HG03135 (cell line): ENCODE data around the gene TADA1.

Experiments
- ATAC-seq: cut with Tn5 transposase; IDR thresholded peaks from one replicate; pipeline ENCODE4 v1.9.1; 2021; ENCODE audit warnings: mild to moderate bottlenecking, moderate library complexity; ENCODE audit not compliant: unreplicated experiment

TADA1 gene, protein sequence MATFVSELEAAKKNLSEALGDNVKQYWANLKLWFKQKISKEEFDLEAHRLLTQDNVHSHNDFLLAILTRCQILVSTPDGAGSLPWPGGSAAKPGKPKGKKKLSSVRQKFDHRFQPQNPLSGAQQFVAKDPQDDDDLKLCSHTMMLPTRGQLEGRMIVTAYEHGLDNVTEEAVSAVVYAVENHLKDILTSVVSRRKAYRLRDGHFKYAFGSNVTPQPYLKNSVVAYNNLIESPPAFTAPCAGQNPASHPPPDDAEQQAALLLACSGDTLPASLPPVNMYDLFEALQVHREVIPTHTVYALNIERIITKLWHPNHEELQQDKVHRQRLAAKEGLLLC

DNA sequence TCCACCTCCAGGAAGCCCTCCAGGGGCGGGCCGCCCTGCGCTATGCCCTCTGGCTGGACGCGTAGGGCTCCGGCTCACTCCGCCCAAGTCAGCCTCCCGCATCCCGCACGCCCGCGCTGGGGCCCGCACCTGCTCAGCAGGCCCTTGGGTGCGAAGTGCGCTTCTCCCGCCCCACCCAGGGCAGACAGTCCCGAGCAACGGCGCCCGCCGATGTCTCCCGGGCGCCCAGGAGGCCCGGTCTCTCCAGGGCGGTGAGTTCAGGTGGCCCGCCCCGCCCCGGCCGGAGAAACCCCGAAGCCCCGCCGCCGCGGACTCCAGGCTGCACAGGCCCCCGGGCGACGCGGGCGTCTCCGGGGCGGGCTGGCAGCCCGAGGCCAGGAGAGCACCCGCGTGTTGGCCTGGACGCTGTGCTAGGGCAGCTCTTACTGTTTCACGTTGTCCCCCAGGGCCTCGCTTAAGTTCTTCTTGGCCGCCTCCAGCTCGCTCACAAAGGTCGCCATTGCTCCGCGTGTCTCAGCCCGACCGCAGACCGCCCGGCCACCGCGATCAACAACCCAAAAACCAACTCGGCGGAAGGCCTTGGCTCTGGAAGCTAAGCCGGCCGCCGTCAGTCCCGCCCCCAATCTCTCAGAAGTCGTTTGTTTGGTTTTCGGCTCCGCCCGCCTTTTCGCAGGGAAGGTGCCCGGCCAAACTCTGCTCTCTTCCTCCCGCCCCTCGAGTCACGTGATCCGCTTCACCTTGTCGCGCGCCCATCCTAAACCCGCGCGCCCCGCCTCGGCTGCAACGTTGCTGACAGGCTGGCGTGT is at the start of gene TADA1:
TSS of gene TADA1 (minus strand) at position 531 of the 806 bp plus-strand sequence. CDS start at position 500, 31 bp downstream.
- peak; percentile 85 for ATAC-seq

DNA sequence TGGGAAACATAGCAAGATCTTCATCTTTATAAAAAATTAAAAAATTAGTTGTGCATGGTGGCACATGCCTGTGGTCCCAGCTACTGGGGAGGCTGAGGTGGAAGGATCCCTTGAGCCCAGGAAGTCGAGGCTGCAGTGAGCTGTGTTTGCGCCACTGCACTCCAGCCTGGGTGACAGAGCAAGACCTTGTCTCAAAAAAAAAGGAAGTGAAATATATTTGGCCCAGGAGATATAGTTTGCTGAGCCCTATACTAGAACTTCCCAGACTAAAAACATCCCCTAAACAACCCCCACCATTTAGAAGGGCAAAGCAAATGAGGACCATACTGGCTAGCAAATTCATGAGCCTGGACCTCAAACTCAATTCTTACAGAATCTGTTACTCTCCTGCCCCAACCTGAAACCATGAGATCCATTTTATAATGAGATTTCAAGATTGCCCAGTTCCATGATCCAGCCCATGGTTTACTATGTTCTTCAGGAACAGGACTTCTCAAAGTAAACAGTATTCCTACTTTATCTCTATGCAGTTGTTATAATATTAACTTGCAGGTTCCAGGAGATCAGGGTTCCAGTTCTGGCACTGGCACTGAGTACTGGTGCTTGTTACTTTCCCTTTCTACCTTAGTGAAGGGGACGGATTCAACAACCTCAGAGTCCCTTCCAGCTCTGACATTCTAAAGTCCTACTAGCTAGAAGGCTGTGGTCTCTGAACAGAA is 48.9 kb upstream of the TADA1 start:
- ATAC-seq, result peak; percentile 71

GRCh38 chr1:166920561-166921475 is 44.8 kb upstream of the TADA1 start:
- no peak for ATAC-seq

- no peak for ATAC-seq
Observed at GRCh38 chr1:166918956-166919316, 42.9 kb upstream of the TADA1 start.

DNA sequence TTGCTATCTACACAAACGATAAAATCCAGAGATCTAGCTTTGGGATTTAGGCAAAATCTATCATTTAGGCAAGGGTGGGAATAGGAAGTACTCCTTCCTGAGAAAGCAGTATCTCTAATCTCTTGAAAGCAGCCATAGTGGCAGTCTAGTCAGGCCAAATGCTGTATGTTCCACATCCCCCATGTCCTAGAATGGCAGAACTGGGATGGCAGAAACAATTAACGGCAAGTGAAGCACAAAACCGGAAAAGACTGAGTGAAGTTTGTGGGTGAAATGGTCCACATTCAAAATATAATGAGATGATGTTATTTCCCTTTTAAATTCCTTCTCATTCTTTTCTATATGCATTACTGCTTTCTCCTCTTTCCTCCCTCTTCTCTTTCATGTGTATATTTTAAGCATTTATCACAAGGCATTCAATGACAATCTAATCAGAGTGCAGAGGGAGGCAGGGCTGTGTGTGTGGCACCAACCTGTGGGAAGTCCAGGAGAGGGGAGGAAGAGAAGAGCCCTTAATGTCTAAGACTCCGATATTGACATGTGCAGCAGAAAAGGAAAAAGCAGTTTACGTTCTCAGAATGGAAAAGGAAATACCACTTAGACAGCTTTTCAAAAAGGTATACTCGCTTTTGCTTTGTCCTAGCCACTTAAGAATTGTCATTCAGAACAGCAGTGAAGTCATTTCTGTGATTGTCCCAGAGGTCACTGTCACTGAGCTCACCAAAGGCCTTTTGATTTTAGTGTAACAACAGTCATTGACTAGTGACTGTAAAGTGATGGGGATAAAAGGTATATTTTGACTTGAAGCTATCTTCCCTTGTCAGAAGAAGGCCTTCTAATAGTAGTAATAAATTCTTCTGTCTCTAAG is 42.3 kb upstream of the TADA1 start:
- no peak for ATAC-seq

GRCh38 chr1:166915941-166916340 is 39.9 kb upstream of the TADA1 start:
- ATAC-seq, result no peak

DNA sequence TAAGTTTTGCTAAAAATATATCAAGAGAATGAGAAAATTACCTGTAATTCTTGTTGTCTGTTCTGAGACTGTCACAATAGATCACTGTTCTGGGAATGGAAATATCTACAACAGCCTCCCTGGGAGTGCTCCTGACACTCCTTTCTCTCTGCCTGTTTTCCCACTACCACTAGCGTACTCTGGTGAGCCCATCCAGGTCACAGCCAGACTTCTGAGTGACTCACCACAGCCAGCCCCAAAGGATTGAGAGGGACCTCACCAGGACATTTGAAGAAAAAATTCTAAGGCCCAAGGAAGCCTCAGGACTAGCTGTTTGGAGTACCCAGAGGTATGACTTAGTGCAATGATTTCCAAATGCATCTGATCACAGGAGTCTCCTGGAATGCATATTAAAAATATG is 39.0 kb upstream of the TADA1 start:
- ATAC-seq, result no peak

DNA sequence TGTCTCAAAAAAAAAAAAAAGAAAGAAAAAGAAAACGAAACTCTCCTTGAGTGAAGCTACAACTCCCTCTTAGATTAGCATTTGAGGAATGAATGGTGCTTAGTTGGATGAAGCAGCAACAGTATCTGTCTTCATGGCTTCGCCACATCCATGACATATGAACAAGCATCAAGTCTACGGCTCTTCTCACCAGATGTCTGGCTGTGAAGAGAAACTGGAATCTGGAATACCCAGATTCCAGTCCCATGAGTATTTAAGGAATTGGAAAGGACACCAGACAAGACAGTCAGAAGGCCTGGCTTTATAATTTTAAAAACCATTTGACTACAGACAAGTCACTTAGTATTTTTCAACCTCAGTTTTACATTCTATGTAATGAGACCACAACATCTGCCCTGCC is 38.0 kb upstream of the TADA1 start:
- ATAC-seq, result no peak

DNA sequence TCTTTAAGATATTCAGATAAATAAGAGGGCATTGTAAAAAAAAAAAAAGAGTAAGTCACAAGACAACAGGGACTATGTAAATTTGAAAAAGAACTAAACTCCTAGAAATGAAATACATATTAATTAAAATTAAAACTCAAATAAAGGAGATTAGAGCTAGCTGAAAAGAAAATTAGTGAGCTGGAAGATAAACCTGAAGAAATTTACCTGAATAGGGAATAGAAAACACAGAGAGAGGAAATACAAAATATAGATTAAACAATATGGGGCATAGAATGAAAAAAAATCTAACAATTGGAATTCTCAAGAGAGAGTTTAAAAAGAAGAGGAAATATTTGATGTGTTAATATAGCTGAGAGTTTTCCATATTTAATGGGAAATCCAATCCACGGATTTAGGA is 35.6 kb upstream of the TADA1 start:
- no peak for ATAC-seq

DNA sequence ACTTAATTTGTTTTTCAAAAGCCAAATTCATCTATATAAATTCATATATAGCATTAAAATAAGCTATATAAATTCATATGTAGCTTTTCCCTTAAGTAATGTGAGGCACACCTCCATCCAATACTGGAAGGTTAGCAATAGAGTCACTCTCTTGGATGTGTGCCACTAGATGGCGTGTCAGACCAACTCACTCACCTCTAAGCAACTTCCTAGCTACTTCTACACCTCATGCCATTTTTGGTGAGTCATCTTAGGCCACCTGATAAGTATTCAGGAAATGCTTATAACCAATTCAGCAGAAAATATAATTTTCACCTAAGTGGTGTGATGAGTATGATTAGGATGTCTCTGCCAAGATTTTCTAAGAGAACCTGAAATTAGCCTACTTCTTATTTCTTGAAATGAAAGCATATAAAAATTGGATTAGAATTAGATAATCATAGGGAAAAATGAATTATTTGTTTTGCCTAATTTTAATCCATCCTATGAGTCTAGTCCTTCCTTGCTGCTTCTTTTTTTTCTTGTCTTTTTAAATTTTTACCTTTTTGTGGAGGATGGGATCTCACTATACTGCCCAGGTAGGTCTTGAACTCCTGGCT is 34.4 kb upstream of the TADA1 start:
- ATAC-seq, result peak; percentile 98

GRCh38 chr1:166908942-166909341 is 32.9 kb upstream of the TADA1 start:
- ATAC-seq, result no peak

- ATAC-seq, result no peak
Observed at GRCh38 chr1:166907763-166908162, 31.7 kb upstream of the TADA1 start.

- no peak for ATAC-seq
Observed at GRCh38 chr1:166907051-166907450, 31.0 kb upstream of the TADA1 start.

GRCh38 chr1:166906647-166907046 is 30.6 kb upstream of the TADA1 start:
- no peak for ATAC-seq

DNA sequence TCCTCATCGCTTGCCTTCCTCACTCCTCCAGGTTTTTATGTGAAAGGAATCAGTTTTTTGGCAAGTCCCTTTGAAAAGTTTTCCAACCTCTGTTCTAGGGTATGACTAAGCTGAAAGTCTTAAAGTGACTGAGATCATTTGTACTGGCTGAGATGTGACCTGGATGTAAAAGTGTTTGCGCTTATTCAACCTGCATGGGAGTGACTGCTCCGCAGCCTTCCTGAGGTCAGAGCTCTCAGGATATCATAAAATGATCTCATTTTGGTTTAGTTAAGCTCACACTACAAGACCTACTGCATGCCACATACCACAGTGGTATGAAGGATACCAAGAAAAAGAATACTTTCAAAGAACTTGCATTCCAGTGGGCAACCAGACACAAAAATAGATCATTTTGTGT is 29.8 kb upstream of the TADA1 start:
- ATAC-seq, result no peak

- ATAC-seq, result no peak
Observed at GRCh38 chr1:166905136-166905535, 29.1 kb upstream of the TADA1 start.

DNA sequence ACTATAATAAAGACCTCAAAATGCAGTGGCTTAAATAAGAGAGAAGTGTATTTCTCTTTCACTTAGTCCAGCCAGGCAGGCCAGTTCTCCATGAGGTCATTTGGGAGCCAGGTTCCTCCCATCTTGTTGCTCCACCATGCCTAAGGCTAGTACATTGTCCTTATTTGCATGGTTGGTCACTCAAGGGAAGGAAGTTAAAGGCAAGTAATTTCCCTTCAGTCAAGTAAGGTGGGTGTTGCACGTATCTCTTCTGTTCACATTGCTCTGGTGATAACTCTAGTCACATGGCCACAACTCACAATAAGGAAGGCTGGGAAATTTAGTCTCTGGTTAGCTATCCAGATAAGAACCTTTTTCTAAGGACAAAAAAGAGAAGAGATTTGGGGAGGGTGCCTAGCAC is 27.2 kb upstream of the TADA1 start:
- ATAC-seq, result no peak

- no peak for ATAC-seq
Observed at GRCh38 chr1:166902279-166902678, 26.2 kb upstream of the TADA1 start.

DNA sequence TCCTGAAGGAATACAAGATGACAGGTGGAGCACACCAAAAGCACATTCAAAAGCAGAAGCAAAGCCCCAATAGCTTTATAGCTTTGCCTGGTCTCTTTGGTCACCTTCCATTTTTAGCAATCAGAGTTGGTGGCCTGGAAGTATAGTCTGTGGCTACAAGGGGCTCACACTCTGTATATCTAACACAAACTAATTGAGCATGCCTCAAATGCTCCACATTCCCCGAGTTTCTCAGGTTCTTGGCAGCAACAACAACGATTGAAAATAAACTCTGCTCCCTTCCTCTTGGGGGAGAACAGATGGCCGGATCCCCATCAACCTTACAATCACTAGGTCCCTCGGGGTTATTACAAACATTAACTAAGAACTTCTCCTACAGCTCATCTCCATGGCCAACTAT is 24.9 kb upstream of the TADA1 start:
- ATAC-seq, result no peak
